Fibroblast of lung (primary cell): Measurements from ENCODE around the gene CLSTN2. TPM values are rescaled to one million over a fixed set of nuclear protein-coding genes. Genes with fewer than 3 reads are reported as not detected.

ENCODE experiments used
- DNase-seq, 2 donors: peaks; one replicate each; pipeline versions ENCODE4 v3.0.0 to v3.0.0-alpha.2; 2010; ENCODE audit warnings: low read depth in 2 of 2
- H2AFZ ChIP-seq: 2 replicates; pipeline ENCODE4 v1.5.1; 2012; ENCODE audit warnings: low read length, control low read depth, inconsistent platforms
- H3K27ac ChIP-seq: 2 replicates; pipeline ENCODE4 v1.5.1; 2011; ENCODE audit warnings: low read length, control low read depth; ENCODE audit not compliant: insufficient read depth
- H3K27me3 ChIP-seq: 2 replicates; pipeline ENCODE4 v1.5.1; 2011; ENCODE audit warnings: mild to moderate bottlenecking, low read length; ENCODE audit not compliant: control insufficient read depth, insufficient read depth
- H3K36me3 ChIP-seq: 2 replicates; pipeline ENCODE4 v1.5.1; 2011; ENCODE audit warnings: low read length; ENCODE audit not compliant: control insufficient read depth, insufficient read depth
- H3K4me1 ChIP-seq: 2 replicates; pipeline ENCODE4 v1.5.1; 2011; ENCODE audit warnings: low read length; ENCODE audit not compliant: control insufficient read depth, insufficient read depth; ENCODE audit errors: extremely low read depth
- H3K4me2 ChIP-seq: 2 replicates; pipeline ENCODE4 v1.5.1; 2011; ENCODE audit warnings: low read length, control low read depth; ENCODE audit not compliant: insufficient read depth; ENCODE audit errors: extremely low read depth
- H3K4me3 ChIP-seq, 4 experiments: fragments of 200-600 bp in 1 of 4; sonication (generic) in 1 of 4; replicated peaks in 1 of 4; 2 replicates each; pipeline ENCODE4 v1.5.1; 2011 to 2016; ENCODE audit warnings: low read length in 4 of 4, low read depth in 3 of 4, mild to moderate bottlenecking in 3 of 4, control low read depth in 2 of 4, inconsistent platforms in 1 of 4, mixed read lengths in 1 of 4; ENCODE audit not compliant: insufficient read depth in 1 of 4; ENCODE audit errors: control extremely low read depth in 1 of 4
- H3K79me2 ChIP-seq: 2 replicates; pipeline ENCODE4 v1.5.1; 2012; ENCODE audit warnings: mild to moderate bottlenecking, low read length, inconsistent platforms; ENCODE audit not compliant: control insufficient read depth, insufficient read depth
- H3K9ac ChIP-seq: 2 replicates; pipeline ENCODE4 v1.5.1; 2011; ENCODE audit warnings: mild to moderate bottlenecking, low read length, control low read depth; ENCODE audit not compliant: insufficient read depth
- H3K9me3 ChIP-seq: 2 replicates; pipeline ENCODE4 v1.5.1; 2012; ENCODE audit warnings: low read depth, low read length; ENCODE audit not compliant: control insufficient read depth, insufficient read depth
- H4K20me1 ChIP-seq: 2 replicates; pipeline ENCODE4 v1.5.1; 2011; ENCODE audit warnings: low read length; ENCODE audit not compliant: control insufficient read depth, insufficient read depth; ENCODE audit errors: extremely low read depth
- CTCF ChIP-seq, 2 donors: IDR thresholded peaks in 1 of 2; conservative IDR thresholded peaks in 1 of 2; 1 replicate in 1 of 2; 2 replicates in 1 of 2; pipeline ENCODE4 v1.5.1; 2011 to 2012; ENCODE audit warnings: low read length in 2 of 2, control low read depth in 1 of 2, inconsistent platforms in 1 of 2, low read depth in 1 of 2, mild to moderate bottlenecking in 1 of 2
- EZH2 ChIP-seq: IDR thresholded peaks from 2 replicates; pipeline ENCODE4 v1.5.1; 2012; ENCODE audit warnings: low read length, control low read depth, mild to moderate bottlenecking; ENCODE audit errors: missing control alignments
- polyA plus RNA-seq, 2 donors: library from polyadenylated mRNA; depleted of rRNA in 1 of 2; stranded (reverse) in 1 of 2; unstranded in 1 of 2; fragments of >200 nt; gene quantifications; 2 replicates each; pipeline ENCODE4 v1.2.1, GENCODE V29; 2011 to 2012; ENCODE audit warnings: missing spikeins in 1 of 2
- total RNA-seq: library from RNA; depleted of rRNA; stranded (reverse); fragments of >200 nt; gene quantifications from 2 replicates; pipeline ENCODE4 v1.2.1, GENCODE V29; 2014

Gene CLSTN2
- total and polyA plus RNA-seq, 2 donors (not counting 1 experiment from before 2014, with no cell fraction given) = under 0.01 to 1.3 TPM

- Histone ChIP-seq H3K27ac (no peak overlapping the region), H3K4me1 (no peaks in the 10 kb centered on the region), H3K36me3 (no peaks in the 10 kb centered on the region), H3K27me3 (peaks cover 7% of the 10 kb centered on the region), H3K4me2 (no peak overlapping the region), H2AFZ (no peak overlapping the region), H3K9ac (no peak overlapping the region), H3K4me3 (no peak overlapping the region), H4K20me1 (no peaks in the 10 kb centered on the region), H3K9me3 (no peaks in the 10 kb centered on the region), H3K79me2 (no peaks in the 10 kb centered on the region)
- DNase-seq = no peak
- TF ChIP-seq CTCF (conservative IDR thresholded peaks at IDR 0.05 in 1 of 2, IDR thresholded peaks at IDR 0.05 in 1 of 2; ENCODE audit: low read depth in 1 of 2, low read length in 2 of 2) = no peak
- TF ChIP-seq EZH2 = no peak
These were observed 5.6 kb downstream of the CLSTN2 start for GRCh38 chr3:139940622-139941021.

DNA sequence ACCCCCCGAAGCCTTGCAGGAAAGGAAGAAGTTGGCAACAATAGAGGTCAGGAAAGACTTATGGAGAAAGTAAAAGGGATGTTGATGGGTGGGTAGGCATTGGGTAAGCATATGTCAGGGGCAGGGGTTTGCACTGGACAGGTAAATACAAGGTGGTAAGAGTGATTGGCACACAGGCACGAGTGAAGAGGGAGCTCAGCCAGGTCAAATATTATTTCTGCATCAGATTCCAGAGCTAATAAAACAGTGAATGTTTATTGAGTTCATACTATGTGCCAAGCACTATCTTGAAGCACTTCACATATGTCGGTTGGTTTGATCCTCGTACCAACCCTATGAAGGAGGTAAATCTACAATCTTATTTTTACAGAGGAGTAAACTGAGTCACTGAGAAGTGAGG lies 6.6 kb downstream of the CLSTN2 start:
- Histone ChIP-seq H3K27ac (no peak overlapping the region), H3K9me3 (no peaks in the 10 kb centered on the region), H3K36me3 (no peaks in the 10 kb centered on the region), H3K9ac (no peak overlapping the region), H4K20me1 (no peaks in the 10 kb centered on the region), H2AFZ (no peak overlapping the region), H3K27me3 (peaks cover 4% of the 10 kb centered on the region), H3K4me3 (no peak overlapping the region), H3K4me2 (no peak overlapping the region), H3K4me1 (no peaks in the 10 kb centered on the region), H3K79me2 (no peaks in the 10 kb centered on the region)
- no peak for DNase-seq
- TF ChIP-seq EZH2 (no peak), CTCF (conservative IDR thresholded peaks at IDR 0.05 in 1 of 2, IDR thresholded peaks at IDR 0.05 in 1 of 2; ENCODE audit: low read depth in 1 of 2, low read length in 2 of 2) (no peak)

DNA sequence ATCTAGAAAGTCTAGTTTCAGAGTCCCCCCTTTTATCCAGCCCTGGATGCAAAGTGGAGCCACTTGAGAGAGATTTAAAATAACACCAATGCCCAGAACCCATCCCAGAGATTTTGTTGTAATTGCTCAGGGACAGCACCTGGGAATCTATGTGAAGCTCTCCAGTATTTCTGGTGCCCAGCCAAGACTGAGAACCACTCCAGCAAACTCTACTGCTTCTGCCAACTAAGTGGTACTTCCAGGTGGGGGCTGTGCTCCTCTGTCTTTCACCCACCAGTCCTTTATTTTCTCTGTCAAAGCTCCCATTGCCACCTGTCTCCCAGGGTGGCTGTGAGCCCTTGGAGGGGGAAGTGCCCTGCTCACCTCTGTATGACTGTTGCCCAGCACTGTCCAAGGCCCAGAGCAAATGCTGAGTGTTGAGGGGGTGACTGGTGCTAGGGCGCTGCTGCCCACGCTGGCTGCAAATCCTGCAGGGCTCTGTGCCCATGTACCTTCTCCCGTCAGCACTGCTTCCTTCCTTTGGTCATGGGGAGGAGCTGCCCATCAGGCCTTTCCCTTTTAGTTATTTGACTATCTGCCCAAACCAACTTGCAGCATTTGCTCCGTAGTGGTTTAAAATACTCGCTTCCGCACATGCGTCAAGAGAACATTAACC lies 9.4 kb downstream of the CLSTN2 start:
- Histone ChIP-seq H3K9me3 (no peaks in the 10 kb centered on the region), H4K20me1 (no peaks in the 10 kb centered on the region), H3K27me3 (no peaks in the 10 kb centered on the region), H3K4me2 (no peak overlapping the region), H2AFZ (no peak overlapping the region), H3K4me3 (no peak overlapping the region), H3K79me2 (no peaks in the 10 kb centered on the region), H3K27ac (no peak overlapping the region), H3K36me3 (no peaks in the 10 kb centered on the region), H3K9ac (no peak overlapping the region), H3K4me1 (no peaks in the 10 kb centered on the region)
- TF ChIP-seq CTCF (conservative IDR thresholded peaks at IDR 0.05 in 1 of 2, IDR thresholded peaks at IDR 0.05 in 1 of 2; ENCODE audit: low read depth in 1 of 2, low read length in 2 of 2) (no peak), EZH2 (no peak)
- DNase-seq = no peak
